H1 (cell line): ENCODE measurements around the gene NRXN3. TPM values are rescaled to one million over a fixed set of nuclear protein-coding genes. Genes with fewer than 3 reads are reported as not detected.

ENCODE experiments used
- CTCF ChIA-PET: fragments of 300-600 bp; sonication (Branson Sonifier 250); formaldehyde crosslinking; loops from one replicate; lab custom pipeline; 2021; ENCODE audit not compliant: partially characterized antibody; lab: Charles Lee
- POLR2A ChIA-PET: fragments of 300-600 bp; sonication (Branson Sonifier 250); formaldehyde crosslinking; loops from one replicate; lab custom pipeline; 2021; ENCODE audit warnings: inconsistent platforms; ENCODE audit not compliant: partially characterized antibody; lab: Charles Lee
- DNase-seq, 2 experiments: peaks; one replicate each; pipeline versions ENCODE4 v3.0.0 to v3.0.0-alpha.2; 2010 to 2022; ENCODE audit warnings: low spot score in 2 of 2, low read depth in 1 of 2, mixed read lengths in 1 of 2
- FAIRE-seq: peaks from 2 replicates; lab custom pipeline; 2011; peaks lifted over from hg19 to GRCh38; lab: Jason Lieb, UNC
- H2AFZ ChIP-seq: 2 replicates; pipeline ENCODE4 v1.8.1; 2012; ENCODE audit warnings: low read length, inconsistent platforms
- H2AK5ac ChIP-seq: 2 replicates; pipeline ENCODE4 v1.6.1; 2013; ENCODE audit warnings: low read depth, low read length
- H2BK120ac ChIP-seq: replicated peaks from 2 replicates; pipeline ENCODE3; 2013; ENCODE audit warnings: low read depth, low read length, inconsistent platforms
- H2BK12ac ChIP-seq: 2 replicates; pipeline ENCODE4 v1.6.1; 2013; ENCODE audit warnings: low read depth, low read length
- H2BK15ac ChIP-seq: 2 replicates; pipeline ENCODE4 v1.6.1; 2013; ENCODE audit warnings: low read length
- H2BK20ac ChIP-seq: 2 replicates; pipeline ENCODE4 v1.6.1; 2013; ENCODE audit warnings: low read length
- H2BK5ac ChIP-seq: 2 replicates; pipeline ENCODE4 v1.6.1; 2013; ENCODE audit warnings: low read depth, low read length
- H3K14ac ChIP-seq: 2 replicates; pipeline ENCODE4 v1.6.1; 2013; ENCODE audit warnings: inconsistent platforms; ENCODE audit not compliant: insufficient read length
- H3K18ac ChIP-seq: 2 replicates; pipeline ENCODE4 v1.6.1; 2013; ENCODE audit warnings: low read length; ENCODE audit errors: extremely low read depth
- H3K23ac ChIP-seq: 2 replicates; pipeline ENCODE4 v1.6.1; 2013; ENCODE audit warnings: inconsistent platforms; ENCODE audit not compliant: insufficient read length
- H3K23me2 ChIP-seq: 2 replicates; pipeline ENCODE4 v1.6.1; 2013; ENCODE audit warnings: low read depth, low read length
- H3K27ac ChIP-seq: 2 replicates; pipeline ENCODE4 v1.6.1; 2011; ENCODE audit warnings: low read depth, low read length, inconsistent platforms
- H3K27me3 ChIP-seq, 4 experiments: replicated peaks in 1 of 4; 1 replicate in 1 of 4; 2 replicates in 3 of 4; pipeline versions ENCODE4 v1.6.1 to v1.8.1; 2011 to 2013; ENCODE audit warnings: low read length in 3 of 4, mild to moderate bottlenecking in 3 of 4, inconsistent platforms in 2 of 4, mixed read lengths in 2 of 4, moderate library complexity in 1 of 4; ENCODE audit not compliant: control insufficient read depth in 3 of 4, insufficient read depth in 3 of 4; ENCODE audit errors: extremely low read depth in 1 of 4
- H3K36me3 ChIP-seq, 4 experiments: 2 replicates each; pipeline versions ENCODE4 v1.6.1 to v1.8.1; 2011 to 2013; ENCODE audit warnings: mild to moderate bottlenecking in 4 of 4, low read length in 3 of 4, moderate library complexity in 2 of 4, control low read depth in 1 of 4, inconsistent platforms in 1 of 4; ENCODE audit not compliant: insufficient read depth in 4 of 4, control insufficient read depth in 2 of 4
- H3K4ac ChIP-seq: replicated peaks from 2 replicates; pipeline ENCODE3; 2013; ENCODE audit warnings: low read length, low read depth, mixed read lengths, inconsistent platforms; ENCODE audit not compliant: insufficient read length
- H3K4me1 ChIP-seq, 4 experiments: replicated peaks in 1 of 4; 1 replicate in 1 of 4; 2 replicates in 3 of 4; pipeline versions ENCODE4 v1.6.1 to v1.8.1; 2011 to 2013; ENCODE audit warnings: low read length in 3 of 4, inconsistent platforms in 2 of 4, mixed read lengths in 1 of 4; ENCODE audit not compliant: insufficient read depth in 4 of 4, control insufficient read depth in 3 of 4
- H3K4me2 ChIP-seq, 2 experiments: 2 replicates each; pipeline versions ENCODE4 v1.6.1 to v1.8.1; 2011 to 2013; ENCODE audit warnings: low read depth in 2 of 2, low read length in 2 of 2, control low read depth in 1 of 2, inconsistent platforms in 1 of 2, mild to moderate bottlenecking in 1 of 2; ENCODE audit not compliant: insufficient read depth in 1 of 2
- H3K4me3 ChIP-seq, 4 experiments: fragments of 200-600, 300-600 bp in 1 of 4; sonication (generic), shearing (Covaris generic), sonication (Bioruptor Twin) in 1 of 4; 2 replicates each; pipeline versions ENCODE4 v1.5.1 to v1.8.1; 2011 to 2016; ENCODE audit warnings: low read length in 4 of 4, low read depth in 3 of 4, control low read depth in 2 of 4, inconsistent platforms in 2 of 4, mild to moderate bottlenecking in 2 of 4, mixed read lengths in 1 of 4, moderate library complexity in 1 of 4; ENCODE audit not compliant: insufficient read depth in 2 of 4; ENCODE audit errors: extremely low read depth in 1 of 4
- H3K56ac ChIP-seq: replicated peaks from 2 replicates; pipeline ENCODE3; 2013; ENCODE audit warnings: low read depth, mild to moderate bottlenecking, mixed read lengths, low read length, inconsistent platforms; ENCODE audit not compliant: insufficient read length
- H3K79me1 ChIP-seq: 2 replicates; pipeline ENCODE4 v1.6.1; 2013; ENCODE audit warnings: low read depth, low read length, control low read depth
- H3K79me2 ChIP-seq, 2 experiments: 2 replicates each; pipeline versions ENCODE4 v1.6.1 to v1.8.1; 2012 to 2013; ENCODE audit warnings: low read length in 2 of 2, mild to moderate bottlenecking in 2 of 2, inconsistent platforms in 1 of 2; ENCODE audit not compliant: insufficient read depth in 2 of 2, control insufficient read depth in 1 of 2
- H3K9ac ChIP-seq, 4 experiments: replicated peaks in 1 of 4; 1 replicate in 1 of 4; 2 replicates in 3 of 4; pipeline versions ENCODE4 v1.6.1 to v1.8.1; 2011 to 2013; ENCODE audit warnings: low read depth in 3 of 4, low read length in 3 of 4, control low read depth in 2 of 4, mild to moderate bottlenecking in 2 of 4, moderate library complexity in 2 of 4, inconsistent platforms in 1 of 4; ENCODE audit errors: extremely low read depth in 1 of 4
- H3K9me3 ChIP-seq, 2 experiments: 2 replicates each; pipeline versions ENCODE4 v1.6.1 to v1.8.1; 2012 to 2013; ENCODE audit warnings: mild to moderate bottlenecking in 2 of 2, moderate library complexity in 2 of 2, control low read depth in 1 of 2, inconsistent platforms in 1 of 2, low read depth in 1 of 2, low read length in 1 of 2, mixed read lengths in 1 of 2; ENCODE audit not compliant: insufficient read depth in 2 of 2
- H4K20me1 ChIP-seq, 2 experiments: replicated peaks in 1 of 2; 2 replicates each; pipeline versions ENCODE3 to v1.8.1; 2011 to 2013; ENCODE audit warnings: inconsistent platforms in 2 of 2, low read length in 2 of 2, mild to moderate bottlenecking in 1 of 2; ENCODE audit not compliant: insufficient read depth in 2 of 2, control insufficient read depth in 1 of 2
- H4K5ac ChIP-seq: 2 replicates; pipeline ENCODE4 v1.6.1; 2013; ENCODE audit warnings: low read length, low read depth, mixed read lengths, inconsistent platforms; ENCODE audit not compliant: insufficient read length
- H4K8ac ChIP-seq: 2 replicates; pipeline ENCODE4 v1.8.0; 2013; ENCODE audit warnings: mild to moderate bottlenecking, moderate library complexity, low read length, inconsistent platforms; ENCODE audit not compliant: insufficient read depth; ENCODE audit errors: extremely low read depth
- H4K91ac ChIP-seq: replicated peaks from 2 replicates; pipeline ENCODE3; 2013; ENCODE audit warnings: low read length, mixed read lengths, inconsistent platforms; ENCODE audit not compliant: insufficient read length
- BACH1 ChIP-seq: IDR thresholded peaks from 2 replicates; pipeline ENCODE4 v1.6.1; 2012; ENCODE audit warnings: low read length, improper control_type of control experiment
- CEBPB ChIP-seq: IDR thresholded peaks from 2 replicates; pipeline ENCODE4 v1.6.1; 2012; ENCODE audit warnings: low read depth, low read length
- JUN ChIP-seq: IDR thresholded peaks from 2 replicates; pipeline ENCODE4 v1.6.1; 2011; ENCODE audit warnings: low read depth, mild to moderate bottlenecking, improper control_type of control experiment, low read length
- NANOG ChIP-seq: IDR thresholded peaks from 2 replicates; pipeline ENCODE4 v1.6.1; 2011; ENCODE audit warnings: low read length, low read depth, mild to moderate bottlenecking, inconsistent platforms; ENCODE audit not compliant: insufficient read depth, poor library complexity, severe bottlenecking
- POLR2AphosphoS5 ChIP-seq: IDR thresholded peaks from 2 replicates; pipeline ENCODE4 v1.6.1; 2011; ENCODE audit warnings: low read depth, low read length
- RNF2 ChIP-seq: fragments of 200-900, 300-1000 bp; sonication (generic); IDR thresholded peaks from 2 replicates; pipeline ENCODE4 v1.7.1; 2016; ENCODE audit warnings: borderline replicate concordance, low read depth, mild to moderate bottlenecking, antibody characterized with exemption, low read length; ENCODE audit not compliant: poor library complexity, severe bottlenecking; ENCODE audit errors: missing control alignments
- TAF1 ChIP-seq: IDR thresholded peaks from 2 replicates; pipeline ENCODE4 v1.6.1; 2011; ENCODE audit warnings: mild to moderate bottlenecking, low read depth, low read length
- TCF12 ChIP-seq: IDR thresholded peaks from 2 replicates; pipeline ENCODE4 v1.6.1; 2011; ENCODE audit warnings: low read depth, mild to moderate bottlenecking, low read length
- YY1 ChIP-seq: IDR thresholded peaks from 2 replicates; pipeline ENCODE4 v1.6.1; 2011; ENCODE audit warnings: low read depth, mild to moderate bottlenecking, low read length
- WGBS, 2 experiments: shearing (Covaris generic) in 1 of 2; methylation state at CpG; one replicate each; pipeline versions ENCODE4 v1.1.6 to v1.1.7; 2013 to 2015; ENCODE audit warnings: low lambda C conversion rate in 2 of 2, mixed read lengths in 2 of 2, inconsistent platforms in 1 of 2, low coverage in 1 of 2, missing lambda C conversion rate in 1 of 2; ENCODE audit not compliant: insufficient replicate concordance in 2 of 2, insufficient coverage in 1 of 2, insufficient read length in 1 of 2; ENCODE audit errors: extremely low coverage in 1 of 2, missing lambda C conversion rate in 1 of 2; 5-methylcytosine and 5-hydroxymethylcytosine counted together
- polyA plus RNA-seq, 7 experiments: library from polyadenylated mRNA; depleted of rRNA in 3 of 7; stranded (reverse) in 5 of 7; unstranded in 2 of 7; fragments of >200 nt in 5 of 7; fragments of 200-250 nt in 2 of 7; gene quantifications; 1 replicate in 5 of 7; 2 replicates in 1 of 7; 4 replicates in 1 of 7; pipeline versions ENCODE4 v1.2.1 to v1.2.3, GENCODE V29; 2011 to 2013; ENCODE audit warnings: missing spikeins in 2 of 7, mixed read lengths in 2 of 7
- total RNA-seq: library from RNA; stranded (reverse); fragmentation: NEBNext Ultra II Directional; extraction: Animal tissue kit (Norgen Biotek cat#: 25700); gene quantifications from 2 replicates; pipeline ENCODE4 v1.2.1, GENCODE V29; 2021

Gene NRXN3
- total and polyA plus RNA-seq, 2 of the 8 experiments (the other 6 are each of a cell fraction or from before 2014, with no cell fraction given), result 2.6 to 4.1 TPM

DNA sequence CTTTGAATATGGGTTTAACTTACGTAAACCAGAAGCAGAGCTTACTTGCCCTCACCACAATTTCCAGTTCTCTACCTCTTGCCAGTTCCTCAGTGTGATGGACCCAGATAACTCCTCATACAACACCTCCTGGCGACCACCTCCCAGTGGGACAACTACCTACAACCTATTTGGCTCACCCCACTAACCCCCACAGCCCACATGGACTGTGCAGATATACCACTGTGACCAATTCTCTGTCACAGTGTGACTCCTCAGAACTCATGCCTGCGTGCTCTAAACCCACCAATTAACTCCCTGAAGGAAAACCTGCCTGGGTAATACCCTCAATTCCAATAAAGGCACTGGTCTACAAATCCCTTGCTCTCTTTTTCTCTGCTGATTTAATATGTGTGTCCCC is 1729.4 kb downstream of the NRXN3 start:
- H3K56ac ChIP-seq, result no peak overlapping the region
- no peaks in the 10 kb centered on the region for H3K9me3 ChIP-seq
- no peak overlapping the region for H2BK12ac ChIP-seq
- H3K4ac ChIP-seq, result no peak overlapping the region
- H4K5ac ChIP-seq, result no peak overlapping the region
- H3K4me2 ChIP-seq, result no peak overlapping the region
- H2AFZ ChIP-seq, result no peak overlapping the region
- no peaks in the 10 kb centered on the region for H3K79me1 ChIP-seq
- H2AK5ac ChIP-seq, result no peak overlapping the region
- POLR2A ChIA-PET, result interaction anchor here (0.6 kb wide), 1 partner anchor 115 kb away, joined by 3 read pairs; no protein-coding TSS in a partner anchor
- no peak overlapping the region for H2BK5ac ChIP-seq
- no peaks in the 10 kb centered on the region for H3K4me1 ChIP-seq
- H4K91ac ChIP-seq, result no peak overlapping the region
- 97% methylated on average over 3 of the region's 3 CpGs; no CpG with 5 or more reads in 1 of the 2 experiments for WGBS, 2 experiments
- TF ChIP-seq TCF12, result no peak
- TF ChIP-seq POLR2AphosphoS5, result no peak
- TF ChIP-seq BACH1, result no peak
- TF ChIP-seq YY1, result no peak
- no peak for TF ChIP-seq TAF1
- no peak for TF ChIP-seq RNF2
- TF ChIP-seq CEBPB, result no peak
- no peak for TF ChIP-seq NANOG
- TF ChIP-seq JUN, result no peak
- no peaks in the 10 kb centered on the region for H4K20me1 ChIP-seq
- H2BK20ac ChIP-seq, result no peak overlapping the region
- DNase-seq (no peak), FAIRE-seq (no peak)
- H3K9ac ChIP-seq, result no peak overlapping the region
- H3K18ac ChIP-seq, result no peak overlapping the region
- no peak overlapping the region for H3K14ac ChIP-seq
- no peaks in the 10 kb centered on the region for H3K23me2 ChIP-seq
- H3K23ac ChIP-seq, result no peak overlapping the region
- no peak overlapping the region for H3K4me3 ChIP-seq
- no peaks in the 10 kb centered on the region for H3K36me3 ChIP-seq
- no peaks in the 10 kb centered on the region for H3K27me3 ChIP-seq
- H2BK15ac ChIP-seq, result no peak overlapping the region
- H4K8ac ChIP-seq, result no peak overlapping the region
- H3K79me2 ChIP-seq, result no peaks in the 10 kb centered on the region
- H3K27ac ChIP-seq, result no peak overlapping the region
- no peak overlapping the region for H2BK120ac ChIP-seq
- CTCF ChIA-PET, result interaction anchor here (0.8 kb wide), 1 partner anchor 13 kb away, joined by 3 read pairs; no protein-coding TSS in a partner anchor
